SK-N-SH (cell line): ENCODE data around the gene ENTR1. TPM values are rescaled to one million over a fixed set of nuclear protein-coding genes. Genes with fewer than 3 reads are reported as not detected.

Experiments
- CTCF ChIA-PET: fragments of 300-600, 350-600 bp; formaldehyde crosslinking; extraction: SDS; loops from one replicate; lab custom pipeline; 2021; lab: Yijun Ruan, JAX
- POLR2A ChIA-PET: fragments of 350-600 bp; sonication (Branson Sonifier 250); formaldehyde crosslinking; extraction: SDS; loops from one replicate; lab custom pipeline; 2020; ENCODE audit warnings: antibody characterized with exemption, inconsistent platforms; lab: Yijun Ruan, JAX
- DNase-seq: peaks from one replicate; pipeline ENCODE4 v3.0.0; 2012
- H2AFZ ChIP-seq: fragments of 200-600 bp; sonication (generic); 2 replicates; pipeline ENCODE4 v1.8.1; 2016; ENCODE audit warnings: antibody characterized with exemption, mild to moderate bottlenecking, low read depth
- H3F3A ChIP-seq: fragments of 200-600 bp; sonication (generic); replicated peaks from 2 replicates; pipeline ENCODE3; 2016; ENCODE audit warnings: antibody characterized with exemption, mild to moderate bottlenecking; ENCODE audit not compliant: insufficient read depth
- H3K27ac ChIP-seq, 2 experiments: fragments of 200-500 bp in 1 of 2; fragments of 200-600 bp in 1 of 2; sonication (Bioruptor generic) in 1 of 2; sonication (generic), shearing (Covaris generic) in 1 of 2; 2 replicates each; pipeline versions ENCODE4 v1.5.1 to v1.6.1; 2014 to 2016; ENCODE audit warnings: low read depth in 2 of 2, inconsistent platforms in 1 of 2, low read length in 1 of 2, mild to moderate bottlenecking in 1 of 2, mixed read lengths in 1 of 2
- H3K27me3 ChIP-seq: fragments of 200-600 bp; sonication (generic), shearing (Covaris generic); 2 replicates; pipeline ENCODE4 v1.6.1; 2016; ENCODE audit warnings: mixed run types; ENCODE audit not compliant: insufficient read depth
- H3K36me3 ChIP-seq, 2 experiments: fragments of 200-500 bp in 1 of 2; fragments of 200-600 bp in 1 of 2; sonication (Bioruptor generic) in 1 of 2; sonication (generic) in 1 of 2; replicated peaks in 1 of 2; 2 replicates each; pipeline versions ENCODE3 to v1.5.1; 2014 to 2016; ENCODE audit warnings: low read length in 1 of 2, mild to moderate bottlenecking in 1 of 2; ENCODE audit not compliant: insufficient read depth in 2 of 2, control insufficient read depth in 1 of 2
- H3K4me1 ChIP-seq, 2 experiments: fragments of 200-500 bp in 1 of 2; fragments of 200-600 bp in 1 of 2; sonication (Bioruptor generic) in 1 of 2; sonication (generic), shearing (Covaris generic) in 1 of 2; 2 replicates each; pipeline versions ENCODE4 v1.5.1 to v1.6.1; 2014 to 2016; ENCODE audit warnings: low read depth in 1 of 2, low read length in 1 of 2, mixed run types in 1 of 2; ENCODE audit not compliant: insufficient read depth in 2 of 2, control insufficient read depth in 1 of 2
- H3K4me2 ChIP-seq: fragments of 200-600 bp; sonication (generic), shearing (Covaris generic); 2 replicates; pipeline ENCODE4 v1.6.1; 2017; ENCODE audit warnings: mixed run types
- H3K4me3 ChIP-seq, 2 experiments: fragments of 200-500 bp in 1 of 2; fragments of 200-600 bp in 1 of 2; sonication (Bioruptor generic) in 1 of 2; sonication (generic), shearing (Covaris generic) in 1 of 2; 2 replicates each; pipeline versions ENCODE4 v1.5.1 to v1.8.1; 2014 to 2016; ENCODE audit warnings: low read depth in 2 of 2, inconsistent platforms in 1 of 2, low read length in 1 of 2, mild to moderate bottlenecking in 1 of 2, mixed read lengths in 1 of 2, moderate library complexity in 1 of 2
- H3K79me2 ChIP-seq: fragments of 200-600 bp; sonication (generic); 2 replicates; pipeline ENCODE4 v1.8.1; 2017; ENCODE audit warnings: mild to moderate bottlenecking; ENCODE audit not compliant: insufficient read depth
- H3K9ac ChIP-seq: fragments of 200-600 bp; sonication (generic); 2 replicates; pipeline ENCODE4 v1.6.1; 2017; ENCODE audit warnings: mixed run types
- H3K9me2 ChIP-seq: fragments of 200-600 bp; sonication (generic); 2 replicates; pipeline ENCODE4 v1.6.1; 2017; ENCODE audit warnings: mixed run types
- H3K9me3 ChIP-seq: fragments of 200-600 bp; sonication (generic); 2 replicates; pipeline ENCODE4 v1.6.1; 2017; ENCODE audit warnings: mixed run types, mild to moderate bottlenecking, moderate library complexity
- H4K20me1 ChIP-seq: fragments of 200-600 bp; sonication (generic); 2 replicates; pipeline ENCODE4 v1.6.1; 2017; ENCODE audit warnings: mild to moderate bottlenecking, mixed run types; ENCODE audit not compliant: insufficient read depth
- CHD2 ChIP-seq: fragments of 150-350 bp; IDR thresholded peaks from 2 replicates; pipeline ENCODE4 v1.6.1; 2018; ENCODE audit warnings: low read length; ENCODE audit not compliant: partially characterized antibody
- ELF1 ChIP-seq: IDR thresholded peaks from 2 replicates; pipeline ENCODE4 v1.4.0; 2012
- FOXM1 ChIP-seq: IDR thresholded peaks from 2 replicates; pipeline ENCODE4 v1.4.0; 2012; ENCODE audit warnings: low read depth, mild to moderate bottlenecking
- GABPA ChIP-seq: IDR thresholded peaks from 2 replicates; pipeline ENCODE4 v1.4.0; 2012; ENCODE audit warnings: low read depth, mild to moderate bottlenecking
- JUND ChIP-seq: IDR thresholded peaks from 2 replicates; pipeline ENCODE4 v1.4.0; 2012
- MXI1 ChIP-seq: IDR thresholded peaks from 2 replicates; pipeline ENCODE4 v1.6.1; 2012; ENCODE audit warnings: mild to moderate bottlenecking, low read depth, low read length, improper control_type of control experiment
- RAD21 ChIP-seq: IDR thresholded peaks from 2 replicates; pipeline ENCODE4 v1.6.1; 2012; ENCODE audit warnings: mild to moderate bottlenecking, low read length
- RCOR1 ChIP-seq: fragments of 150-350 bp; IDR thresholded peaks from 2 replicates; pipeline ENCODE4 v1.6.1; 2017; ENCODE audit warnings: antibody characterized with exemption, low read length
- SIN3A ChIP-seq: IDR thresholded peaks from 2 replicates; pipeline ENCODE4 v1.6.1; 2012; ENCODE audit warnings: low read depth, mild to moderate bottlenecking, low read length, moderate library complexity, borderline replicate concordance
- TAF1 ChIP-seq: IDR thresholded peaks from 2 replicates; pipeline ENCODE4 v1.6.1; 2012; ENCODE audit warnings: low read depth, mild to moderate bottlenecking, low read length, moderate library complexity, borderline replicate concordance
- TEAD4 ChIP-seq: IDR thresholded peaks from 2 replicates; pipeline ENCODE4 v1.4.0; 2012; ENCODE audit warnings: mild to moderate bottlenecking, borderline replicate concordance; ENCODE audit not compliant: insufficient read depth
- WGBS: methylation state at CpG from one replicate; pipeline ENCODE4 v1.1.6; 2017; ENCODE audit warnings: low lambda C conversion rate; 5-methylcytosine and 5-hydroxymethylcytosine counted together
- polyA plus RNA-seq, 3 experiments: library from polyadenylated mRNA; depleted of rRNA; stranded (reverse); fragments of >200 nt; gene quantifications; 2 replicates each; pipeline ENCODE4 v1.2.3, GENCODE V29; 2012
- TF ChIP-seq, protein P1 (sequence below): IDR thresholded peaks from 2 replicates; pipeline ENCODE4 v1.4.0; 2012; ENCODE audit warnings: low read depth, borderline replicate concordance

ENTR1 gene
- polyA plus RNA-seq, 1 of the 3 experiments (the other 2 are of a cell fraction), result 71.3 TPM

DNA sequence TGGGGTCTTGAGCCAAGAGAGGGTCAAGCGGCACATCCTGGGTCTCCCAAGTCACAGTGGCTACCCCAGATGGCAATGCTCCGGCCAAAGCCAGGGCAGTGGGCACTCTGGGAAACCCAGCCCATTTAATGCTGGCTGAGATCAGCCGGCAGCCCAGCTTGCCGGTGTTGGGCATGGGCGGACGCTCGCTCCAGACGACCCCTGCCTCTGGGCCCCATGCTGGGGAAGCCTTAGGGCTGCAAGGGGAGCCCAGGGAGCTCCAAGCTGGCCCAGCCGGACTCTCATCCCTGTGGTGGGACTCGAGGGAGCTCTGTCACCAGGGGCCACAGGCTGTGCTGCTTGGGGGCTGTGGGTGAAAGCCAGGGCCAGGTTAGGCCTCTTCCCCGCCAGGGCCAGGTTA lies 31.0 kb downstream of the ENTR1 start:
- POLR2A ChIA-PET, result no interaction called here
- no peak overlapping the region for H3K27ac ChIP-seq
- H3F3A ChIP-seq, result no peaks in the 10 kb centered on the region
- H3K79me2 ChIP-seq, result no peaks in the 10 kb centered on the region
- DNase-seq, result no peak
- H3K9ac ChIP-seq, result no peak overlapping the region
- CTCF ChIA-PET, result interaction anchor here (1.3 to 3.9 kb wide), 4 partner anchors 16 to 66 kb away, joined by 3 to 15 read pairs (median 4); partner anchors contain the start of genes DNLZ and SNAPC4
- H3K4me3 ChIP-seq, result no peak overlapping the region
- H2AFZ ChIP-seq, result no peak overlapping the region
- H4K20me1 ChIP-seq, result no peaks in the 10 kb centered on the region
- H3K9me2 ChIP-seq, result no peaks in the 10 kb centered on the region
- no peaks in the 10 kb centered on the region for H3K27me3 ChIP-seq
- H3K4me2 ChIP-seq, result no peak overlapping the region
- H3K9me3 ChIP-seq, result no peaks in the 10 kb centered on the region
- TF ChIP-seq TAF1 (no peak), JUND (no peak), TEAD4 (no peak), GABPA (no peak), CHD2 (no peak)
- H3K36me3 ChIP-seq, result peaks cover 1 to 78% of the 10 kb centered on the region in 2 experiments
- WGBS, result 100% methylated on average over 4 of the region's 11 CpGs
- peaks cover 0 to 17% of the 10 kb centered on the region in 2 experiments; a peak in 1 of 4 replicates for H3K4me1 ChIP-seq

DNA sequence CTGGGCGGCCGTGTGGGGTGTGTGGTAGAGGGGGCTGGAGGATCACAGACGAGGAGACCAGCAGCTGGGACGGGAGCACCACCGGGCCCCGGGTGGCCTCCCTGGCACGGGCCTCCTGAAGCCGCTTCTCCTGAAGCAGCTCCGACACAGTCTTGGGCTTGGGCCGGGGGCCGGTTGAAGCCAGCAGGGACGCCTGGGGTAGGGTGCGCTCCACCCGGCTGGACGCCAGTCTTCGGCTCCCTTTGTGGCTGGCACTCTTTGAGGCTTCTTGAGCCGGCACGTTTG lies 31.5 kb downstream of the ENTR1 start:
- Histone ChIP-seq H3K27me3 (no peaks in the 10 kb centered on the region), H3K4me3 (no peak overlapping the region), H3K79me2 (no peaks in the 10 kb centered on the region), H3K36me3 (peaks cover 0 to 73% of the 10 kb centered on the region in 2 experiments), H3K9me2 (no peaks in the 10 kb centered on the region), H3K9me3 (no peaks in the 10 kb centered on the region), H3K27ac (no peak overlapping the region), H4K20me1 (no peaks in the 10 kb centered on the region), H3K4me1 (peaks cover 0 to 22% of the 10 kb centered on the region in 2 experiments; a peak in 1 of 4 replicates), H3K4me2 (no peak overlapping the region), H3F3A (no peaks in the 10 kb centered on the region), H2AFZ (no peak overlapping the region), H3K9ac (no peak overlapping the region)
- POLR2A ChIA-PET, result no interaction called here
- 91% methylated on average over 9 of the region's 18 CpGs for WGBS
- TF ChIP-seq TEAD4 (no peak), GABPA (no peak), RCOR1 (no peak), MXI1 (no peak), SIN3A (no peak), RAD21 (no peak), FOXM1 (no peak), TAF1 (no peak), ELF1 (no peak)
- TF ChIP-seq, protein P1, sequence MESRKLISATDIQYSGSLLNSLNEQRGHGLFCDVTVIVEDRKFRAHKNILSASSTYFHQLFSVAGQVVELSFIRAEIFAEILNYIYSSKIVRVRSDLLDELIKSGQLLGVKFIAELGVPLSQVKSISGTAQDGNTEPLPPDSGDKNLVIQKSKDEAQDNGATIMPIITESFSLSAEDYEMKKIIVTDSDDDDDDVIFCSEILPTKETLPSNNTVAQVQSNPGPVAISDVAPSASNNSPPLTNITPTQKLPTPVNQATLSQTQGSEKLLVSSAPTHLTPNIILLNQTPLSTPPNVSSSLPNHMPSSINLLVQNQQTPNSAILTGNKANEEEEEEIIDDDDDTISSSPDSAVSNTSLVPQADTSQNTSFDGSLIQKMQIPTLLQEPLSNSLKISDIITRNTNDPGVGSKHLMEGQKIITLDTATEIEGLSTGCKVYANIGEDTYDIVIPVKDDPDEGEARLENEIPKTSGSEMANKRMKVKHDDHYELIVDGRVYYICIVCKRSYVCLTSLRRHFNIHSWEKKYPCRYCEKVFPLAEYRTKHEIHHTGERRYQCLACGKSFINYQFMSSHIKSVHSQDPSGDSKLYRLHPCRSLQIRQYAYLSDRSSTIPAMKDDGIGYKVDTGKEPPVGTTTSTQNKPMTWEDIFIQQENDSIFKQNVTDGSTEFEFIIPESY, result no peak
- CTCF ChIA-PET, result interaction anchor here (1.3 to 3.9 kb wide), 4 partner anchors 15 to 66 kb away, joined by 3 to 15 read pairs (median 4); partner anchors contain the start of genes DNLZ and SNAPC4
- DNase-seq, result no peak
